ENCODE measurements around the gene ATP6V0B. TPM values are rescaled to one million over a fixed set of nuclear protein-coding genes. Genes with fewer than 3 reads are reported as not detected.

ATP6V0B gene
- total RNA-seq, 2 experiments from 2014 or later = 121 TPM

DNA sequence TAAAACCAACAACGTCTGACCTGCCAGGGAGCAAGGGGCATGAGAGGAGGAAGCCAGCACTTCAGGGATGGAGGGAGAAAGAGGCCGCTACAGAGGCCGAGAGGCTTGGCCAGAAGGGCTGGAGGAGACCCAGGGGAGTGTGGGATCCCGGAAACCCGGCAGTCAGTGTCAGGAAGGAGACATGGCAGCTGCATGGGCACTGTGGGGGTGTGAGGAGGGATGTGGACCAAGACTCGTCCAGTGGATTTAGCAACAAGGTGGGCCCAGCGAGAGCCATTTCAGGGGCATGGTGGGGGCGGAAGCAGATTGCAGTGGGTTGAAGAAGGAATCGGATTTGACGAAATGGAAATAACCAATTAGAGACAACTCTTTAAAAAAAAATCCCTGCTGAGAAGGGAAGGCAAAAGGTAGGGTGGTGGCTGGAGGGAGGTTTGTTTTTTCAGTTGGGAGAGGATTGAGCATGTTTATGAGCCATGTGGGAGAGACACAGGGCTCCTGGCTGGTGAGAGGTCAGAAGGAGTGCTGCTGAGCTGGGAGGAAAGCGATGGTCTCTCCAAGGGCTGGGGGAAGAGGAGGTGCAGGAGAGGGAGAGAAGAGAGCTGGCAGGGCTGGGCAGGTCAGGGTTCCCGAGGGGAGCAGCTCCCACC lies 8.6 kb downstream of the ATP6V0B start:
- CTCF ChIA-PET = no interaction called here
- Mint-ChIP-seq H3K4me1 (peaks cover 19% of the 10 kb centered on the region), H3K27ac (no peak overlapping the region), H3K36me3 (ENCODE audit: low read depth) (no peaks in the 10 kb centered on the region), H3K9me3 (no peaks in the 10 kb centered on the region), H3K4me3 (no peak overlapping the region), H3K27me3 (no peaks in the 10 kb centered on the region)
- POLR2A ChIA-PET = no interaction called here
- no peak for DNase-seq

GRCh38 chr1:43984855-43985254 lies 10.1 kb downstream of the ATP6V0B start:
- CTCF ChIA-PET = no interaction called here
- H3K27ac Mint-ChIP-seq = no peak overlapping the region

DNA sequence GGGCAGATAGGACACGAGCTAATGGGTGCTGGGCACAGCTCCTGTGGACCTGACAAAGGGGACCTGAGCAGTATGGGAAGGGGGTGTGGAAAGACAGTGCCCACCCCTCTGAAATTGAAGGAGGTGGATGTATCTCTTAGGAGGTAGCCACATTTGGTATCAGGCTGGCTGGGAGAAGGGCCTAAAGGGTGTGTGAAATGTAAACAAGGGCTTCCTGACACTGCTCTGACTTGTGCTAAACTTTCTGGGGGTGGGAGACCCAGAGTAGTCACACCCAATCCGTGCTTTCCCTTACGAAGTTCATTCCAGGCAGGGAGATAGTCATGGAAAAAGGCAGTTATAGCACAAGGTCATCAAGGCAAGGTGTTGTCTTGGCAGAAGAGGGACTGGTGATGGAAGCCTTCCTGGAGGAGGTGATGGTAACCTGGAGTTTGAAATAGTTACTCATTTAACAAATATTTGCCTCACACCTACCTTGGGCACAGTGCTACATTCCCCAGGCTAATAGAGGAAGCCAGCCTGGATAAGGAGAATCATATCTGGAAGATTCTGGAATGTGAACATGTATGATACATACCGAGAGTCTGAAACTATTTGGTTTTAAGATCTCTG lies 11.3 kb downstream of the ATP6V0B start:
- Mint-ChIP-seq H3K36me3 (ENCODE audit: low read depth) (no peaks in the 10 kb centered on the region), H3K27ac (no peak overlapping the region), H3K27me3 (no peaks in the 10 kb centered on the region), H3K9me3 (no peaks in the 10 kb centered on the region), H3K4me3 (no peak overlapping the region), H3K4me1 (peaks cover 6% of the 10 kb centered on the region)
- no peak for DNase-seq
- CTCF ChIA-PET = no interaction called here
- POLR2A ChIA-PET = interaction anchor here (2.5 kb wide), 1 partner anchor 10 kb away, joined by 9 read pairs; the partner anchor contains the start of gene ATP6V0B

More at GRCh38 chr1:43984855-43985254, 10.1 kb downstream of the ATP6V0B start:
- POLR2A ChIA-PET = no interaction called here
- Mint-ChIP-seq H3K36me3 (ENCODE audit: low read depth) (no peaks in the 10 kb centered on the region), H3K9me3 (no peaks in the 10 kb centered on the region), H3K27me3 (no peaks in the 10 kb centered on the region), H3K4me1 (peaks cover 13% of the 10 kb centered on the region), H3K4me3 (no peak overlapping the region)
- DNase-seq = no peak

GRCh38 chr1:43986712-43987111 lies 12.0 kb downstream of the ATP6V0B start:
- Mint-ChIP-seq H3K27me3 (no peaks in the 10 kb centered on the region), H3K4me3 (no peak overlapping the region), H3K36me3 (ENCODE audit: low read depth) (no peaks in the 10 kb centered on the region), H3K4me1 (peaks cover 12% of the 10 kb centered on the region), H3K27ac (no peak overlapping the region), H3K9me3 (no peaks in the 10 kb centered on the region)
- POLR2A ChIA-PET = interaction anchor here (2.5 kb wide), 1 partner anchor 11 kb away, joined by 9 read pairs; the partner anchor contains the start of gene ATP6V0B
- no peak for DNase-seq
- CTCF ChIA-PET = no interaction called here

DNA sequence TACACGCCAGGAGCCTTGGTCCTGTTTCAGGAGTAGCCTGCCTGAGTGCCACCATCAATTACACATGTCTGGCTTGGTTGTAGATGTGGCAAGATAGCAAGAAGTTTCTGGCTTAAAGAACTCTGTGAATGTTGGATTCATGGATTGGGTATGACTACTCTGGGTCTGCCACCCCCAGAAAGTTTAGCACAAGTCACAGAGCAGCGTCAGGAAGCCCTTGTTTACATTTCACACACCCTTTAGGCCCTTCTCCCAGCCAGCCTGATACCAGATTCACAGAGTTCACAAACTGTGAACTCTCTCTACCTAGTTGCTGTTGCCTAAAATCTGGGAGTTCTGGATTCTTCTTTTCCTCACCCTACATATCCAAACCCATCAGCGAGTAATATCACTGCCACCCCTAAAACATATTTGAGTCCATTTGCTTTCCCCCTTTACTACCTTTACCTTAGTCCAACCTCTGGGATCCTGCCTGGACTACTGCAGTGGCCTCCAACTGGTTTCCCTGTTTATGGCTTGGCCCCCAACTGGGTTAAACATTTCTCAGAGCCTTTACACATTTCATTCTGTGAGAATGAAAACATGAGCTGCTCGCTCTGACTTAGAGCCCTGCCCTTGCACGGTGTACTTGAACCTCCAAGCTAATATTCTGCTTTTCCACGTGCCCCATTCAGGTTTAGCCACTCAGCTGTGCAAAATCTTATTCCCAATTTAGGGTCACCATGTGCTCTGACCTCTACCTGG lies 12.6 kb downstream of the ATP6V0B start:
- no peaks in the 10 kb centered on the region for H3K36me3 Mint-ChIP-seq (ENCODE audit: low read depth)
- no peak overlapping the region for H3K4me3 Mint-ChIP-seq
- H3K4me1 Mint-ChIP-seq = peaks cover 17% of the 10 kb centered on the region
- ChIA-PET POLR2A (interaction anchor here (2.5 kb wide), 1 partner anchor 12 kb away, joined by 9 read pairs; the partner anchor contains the start of gene ATP6V0B), CTCF (no interaction called here)
- no peak overlapping the region for H3K27ac Mint-ChIP-seq
- H3K9me3 Mint-ChIP-seq = no peaks in the 10 kb centered on the region
- no peaks in the 10 kb centered on the region for H3K27me3 Mint-ChIP-seq
- DNase-seq = no peak

DNA sequence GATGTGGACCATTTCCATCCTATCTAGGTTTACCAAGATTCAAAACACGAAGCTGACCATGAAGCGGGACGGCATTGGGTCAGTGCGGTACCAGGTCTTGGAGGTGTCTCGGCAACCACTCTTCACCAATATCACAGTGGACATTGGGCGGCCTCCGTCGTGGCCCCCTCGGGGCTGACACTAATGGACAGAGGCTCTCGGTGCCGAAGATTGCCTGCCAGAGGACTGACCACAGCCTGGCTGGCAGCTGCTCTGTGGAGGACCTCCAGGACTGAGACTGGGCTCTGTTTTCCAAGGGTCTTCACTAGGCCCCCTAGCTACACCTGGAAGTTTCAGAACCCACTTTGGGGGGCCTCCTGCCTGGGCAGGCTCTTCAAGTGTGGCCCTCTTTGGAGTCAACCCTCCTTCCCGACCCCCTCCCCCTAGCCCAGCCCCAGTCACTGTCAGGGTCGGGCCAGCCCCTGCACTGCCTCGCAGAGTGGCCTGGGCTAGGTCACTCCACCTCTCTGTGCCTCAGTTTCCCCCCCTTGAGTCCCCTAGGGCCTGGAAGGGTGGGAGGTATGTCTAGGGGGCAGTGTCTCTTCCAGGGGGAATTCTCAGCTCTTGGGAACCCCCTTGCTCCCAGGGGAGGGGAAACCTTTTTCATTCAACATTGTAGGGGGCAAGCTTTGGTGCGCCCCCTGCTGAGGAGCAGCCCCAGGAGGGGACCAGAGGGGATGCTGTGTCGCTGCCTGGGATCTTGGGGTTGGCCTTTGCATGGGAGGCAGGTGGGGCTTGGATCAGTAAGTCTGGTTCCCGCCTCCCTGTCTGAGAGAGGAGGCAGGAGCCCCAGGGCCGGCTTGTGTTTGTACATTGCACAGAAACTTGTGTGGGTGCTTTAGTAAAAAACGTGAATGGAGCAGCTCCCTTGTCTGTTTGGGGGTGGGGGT lies 15.8 kb downstream of the ATP6V0B start:
- CTCF ChIA-PET = interaction anchor here (0.8 to 1.8 kb wide), 2 partner anchors 15 to 16 kb away, joined by 3 to 8 read pairs; partner anchors contain the start of gene ATP6V0B

GRCh38 chr1:43991200-43991475 lies 16.4 kb downstream of the ATP6V0B start:
- no peak for DNase-seq
- H3K4me3 Mint-ChIP-seq = peak overlapping the region; percentile 90
- H3K27ac Mint-ChIP-seq = no peak overlapping the region
- POLR2A ChIA-PET = interaction anchor here (1.0 to 3.5 kb wide), 2 partner anchors 16 to 44 kb away, joined by 3 to 19 read pairs; partner anchors contain the start of genes ATP6V0B and IPO13
- no peaks in the 10 kb centered on the region for H3K27me3 Mint-ChIP-seq
- CTCF ChIA-PET = no interaction called here
- no peaks in the 10 kb centered on the region for H3K9me3 Mint-ChIP-seq
- H3K4me1 Mint-ChIP-seq = peaks cover 24% of the 10 kb centered on the region
- H3K36me3 Mint-ChIP-seq (ENCODE audit: low read depth) = no peaks in the 10 kb centered on the region

More for the DNA sequence above, 15.8 kb downstream of the ATP6V0B start:
- no peaks in the 10 kb centered on the region for H3K36me3 Mint-ChIP-seq (ENCODE audit: low read depth)
- peak overlapping the region; percentile 90 for H3K4me3 Mint-ChIP-seq
- peaks cover 24% of the 10 kb centered on the region for H3K4me1 Mint-ChIP-seq
- H3K9me3 Mint-ChIP-seq = no peaks in the 10 kb centered on the region
- POLR2A ChIA-PET = interaction anchor here (0.7 to 3.5 kb wide), 3 partner anchors 15 to 44 kb away, joined by 3 to 19 read pairs (median 3); partner anchors contain the start of genes ATP6V0B and IPO13
- no peak for DNase-seq
- no peaks in the 10 kb centered on the region for H3K27me3 Mint-ChIP-seq
- no peak overlapping the region for H3K27ac Mint-ChIP-seq

DNA sequence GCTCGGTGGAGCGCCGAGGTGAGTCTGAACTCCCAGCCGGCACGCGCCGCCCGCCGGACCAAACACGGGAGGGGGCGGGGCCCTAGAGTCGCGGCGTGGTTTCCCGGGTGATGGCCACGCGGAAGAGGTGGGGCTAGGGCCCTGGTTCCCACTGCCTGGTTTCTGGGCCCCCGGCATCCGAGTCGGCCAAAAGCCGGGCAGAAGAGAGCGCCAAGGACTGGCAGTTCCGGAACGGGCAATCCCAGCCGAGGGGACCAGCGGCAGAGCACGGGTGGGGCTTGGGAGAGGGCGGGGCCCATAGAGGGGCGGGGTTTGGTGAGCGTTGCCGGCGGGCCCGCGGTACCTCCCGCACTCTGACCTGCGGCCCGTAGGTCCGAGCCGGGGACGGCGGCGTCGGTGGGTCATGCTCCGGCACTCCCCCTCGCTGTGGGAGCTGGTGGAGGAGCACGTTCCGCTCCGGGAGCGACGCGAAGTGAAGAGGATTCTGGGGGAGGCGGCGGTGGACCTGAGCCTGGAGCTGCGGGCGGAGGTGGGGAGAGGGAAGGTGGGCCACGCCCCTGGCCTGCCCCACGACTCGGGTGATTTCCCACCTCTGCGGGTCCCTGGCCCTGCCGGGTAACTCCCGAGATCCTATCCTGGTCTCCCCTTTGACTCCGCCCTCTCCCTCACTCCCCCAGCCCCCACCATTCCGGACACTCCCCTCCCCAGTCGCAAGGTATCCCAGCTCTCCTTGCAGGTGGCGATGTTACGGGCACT lies 16.9 kb downstream of the ATP6V0B start, which contains the start of gene CCDC24:
Gene CCDC24, plus strand, starts transcription at position 124 of the 756 bp plus-strand sequence. Its CDS starts 280 bp downstream, at position 404.
- H3K9me3 Mint-ChIP-seq = no peaks in the 10 kb centered on the region
- peak within 1 kb of the TSS; percentile 90 for H3K4me3 Mint-ChIP-seq
- H3K36me3 Mint-ChIP-seq (ENCODE audit: low read depth) = no peaks in the 10 kb centered on the region
- H3K4me1 Mint-ChIP-seq = peaks cover 24% of the 10 kb centered on the region
- peak within 1 kb of the TSS; percentile 64 for H3K27ac Mint-ChIP-seq
- no peaks in the 10 kb centered on the region for H3K27me3 Mint-ChIP-seq
- peak; percentile 78 for DNase-seq
- CTCF ChIA-PET = interaction anchor here (1.0 to 2.9 kb wide), 6 partner anchors 13 to 228 kb away, joined by 3 to 12 read pairs (median 8); partner anchors contain the start of gene ATP6V0B
- POLR2A ChIA-PET = interaction anchor here (1.8 to 3.5 kb wide), 2 partner anchors 16 kb away, joined by 15 to 19 read pairs; partner anchors contain the start of gene ATP6V0B

DNA sequence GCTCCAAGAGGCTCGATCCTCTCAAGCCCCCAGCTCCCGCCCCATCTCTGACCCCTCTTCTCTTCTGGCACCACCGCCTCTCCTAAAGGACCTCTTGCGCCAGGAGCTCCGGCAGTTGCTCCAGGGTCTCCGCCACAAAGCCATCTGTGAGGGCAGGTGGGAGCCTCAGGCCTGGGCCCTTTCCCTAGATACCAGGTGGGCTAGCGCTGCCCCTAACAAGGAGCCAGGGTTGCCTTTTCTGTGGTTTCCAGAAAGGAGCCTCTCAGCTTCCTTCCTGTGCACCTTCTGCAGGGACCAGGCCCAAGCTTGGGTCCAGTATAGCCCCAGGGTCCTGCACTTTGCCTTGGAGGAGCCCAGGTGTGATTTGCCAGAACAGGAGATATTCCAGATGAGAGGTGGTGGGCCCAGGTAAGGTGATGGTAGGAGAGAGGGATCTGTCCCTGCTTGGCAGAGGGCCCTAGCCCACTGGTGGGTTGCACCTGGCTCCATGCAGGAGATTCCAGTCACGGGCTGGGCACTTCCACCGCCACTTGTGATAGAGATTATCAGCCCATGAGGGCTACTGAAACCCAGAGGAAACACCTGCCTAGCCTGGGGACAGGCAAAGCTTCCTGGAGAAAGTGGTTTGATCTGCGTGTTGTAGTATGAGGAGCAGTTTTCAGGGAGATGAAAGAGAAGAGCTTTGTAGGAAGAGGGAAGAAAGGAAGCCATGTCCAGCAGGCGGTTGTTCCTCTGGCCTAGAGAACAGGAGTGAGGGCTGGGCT lies 17.7 kb downstream of the ATP6V0B start:
- H3K27ac Mint-ChIP-seq = no peak overlapping the region

DNA sequence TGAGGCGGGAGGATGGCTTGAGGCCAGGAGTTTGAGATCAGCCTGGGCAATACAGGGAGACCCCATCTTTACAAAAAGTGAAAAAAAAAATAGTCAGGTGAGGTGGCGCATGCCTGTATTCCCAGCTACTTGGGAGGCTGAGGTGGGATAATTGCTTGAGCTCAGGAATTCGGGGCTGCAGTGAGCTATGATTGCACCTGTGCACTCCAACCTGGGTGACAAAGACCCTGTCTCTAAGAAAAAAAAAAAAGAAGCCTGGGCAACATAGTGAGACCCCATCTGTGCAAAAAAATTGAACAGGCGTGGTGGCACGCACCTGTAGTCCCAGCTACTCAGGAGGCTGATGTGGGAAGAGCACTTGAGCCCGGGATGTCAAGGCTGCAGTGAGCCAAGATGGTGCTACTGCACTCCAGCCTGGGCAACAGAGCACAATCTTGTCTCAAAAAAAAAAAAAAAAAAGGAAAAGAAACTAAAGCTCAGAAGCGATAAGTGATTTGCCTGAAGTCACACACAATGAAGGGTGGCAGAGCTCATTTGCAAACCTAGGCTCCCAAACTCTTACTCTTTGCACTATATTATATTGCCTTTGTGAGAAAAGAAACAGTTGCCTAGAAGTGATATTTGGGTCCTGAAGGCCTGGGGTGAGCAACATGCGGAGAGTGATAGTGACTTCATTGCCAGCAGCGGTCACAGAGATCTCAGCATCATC lies 18.6 kb downstream of the ATP6V0B start:
- no peaks in the 10 kb centered on the region for H3K9me3 Mint-ChIP-seq

More for the DNA sequence above, 17.7 kb downstream of the ATP6V0B start:
- ChIA-PET POLR2A (interaction anchor here (1.8 kb wide), 1 partner anchor 17 kb away, joined by 15 read pairs; the partner anchor contains the start of gene ATP6V0B), CTCF (interaction anchor here (0.8 to 2.9 kb wide), 9 partner anchors 12 to 229 kb away, joined by 3 to 12 read pairs (median 6); partner anchors contain the start of gene ATP6V0B)
- no peaks in the 10 kb centered on the region for H3K9me3 Mint-ChIP-seq
- H3K36me3 Mint-ChIP-seq (ENCODE audit: low read depth) = no peaks in the 10 kb centered on the region
- H3K4me3 Mint-ChIP-seq = peak overlapping the region; percentile 90
- H3K27me3 Mint-ChIP-seq = no peaks in the 10 kb centered on the region
- DNase-seq = no peak
- peaks cover 24% of the 10 kb centered on the region for H3K4me1 Mint-ChIP-seq

More for the DNA sequence above, 18.6 kb downstream of the ATP6V0B start:
- Mint-ChIP-seq H3K36me3 (ENCODE audit: low read depth) (no peaks in the 10 kb centered on the region), H3K27me3 (no peaks in the 10 kb centered on the region), H3K27ac (no peak overlapping the region), H3K4me1 (peaks cover 25% of the 10 kb centered on the region), H3K4me3 (no peak overlapping the region)
- ChIA-PET CTCF (interaction anchor here (0.8 to 2.9 kb wide), 10 partner anchors 11 to 230 kb away, joined by 3 to 12 read pairs (median 6); partner anchors contain the start of gene ATP6V0B), POLR2A (interaction anchor here (1.8 kb wide), 1 partner anchor 18 kb away, joined by 15 read pairs; the partner anchor contains the start of gene ATP6V0B)
- DNase-seq = no peak

Data from activated CD4-positive, alpha-beta memory T cell treated with anti-CD3 and anti-CD28 coated beads, Interleukin-2, amount 10 ng/mL, durations not matched to agents 7 days and 5 days (primary cell).